SK-N-SH (cell line): Measurements from ENCODE around the gene LCOR. TPM values are rescaled to one million over a fixed set of nuclear protein-coding genes. Genes with fewer than 3 reads are reported as not detected.

Experiments
- CTCF ChIA-PET: fragments of 300-600, 350-600 bp; formaldehyde crosslinking; extraction: SDS; loops from one replicate; lab custom pipeline; 2021; lab: Yijun Ruan, JAX
- POLR2A ChIA-PET: fragments of 350-600 bp; sonication (Branson Sonifier 250); formaldehyde crosslinking; extraction: SDS; loops from one replicate; lab custom pipeline; 2020; ENCODE audit warnings: antibody characterized with exemption, inconsistent platforms; lab: Yijun Ruan, JAX
- DNase-seq: peaks from one replicate; pipeline ENCODE4 v3.0.0; 2012
- H2AFZ ChIP-seq: fragments of 200-600 bp; sonication (generic); 2 replicates; pipeline ENCODE4 v1.8.1; 2016; ENCODE audit warnings: antibody characterized with exemption, mild to moderate bottlenecking, low read depth
- H3F3A ChIP-seq: fragments of 200-600 bp; sonication (generic); replicated peaks from 2 replicates; pipeline ENCODE3; 2016; ENCODE audit warnings: antibody characterized with exemption, mild to moderate bottlenecking; ENCODE audit not compliant: insufficient read depth
- H3K27ac ChIP-seq, 2 experiments: fragments of 200-500 bp in 1 of 2; fragments of 200-600 bp in 1 of 2; sonication (Bioruptor generic) in 1 of 2; sonication (generic), shearing (Covaris generic) in 1 of 2; 2 replicates each; pipeline versions ENCODE4 v1.5.1 to v1.6.1; 2014 to 2016; ENCODE audit warnings: low read depth in 2 of 2, inconsistent platforms in 1 of 2, low read length in 1 of 2, mild to moderate bottlenecking in 1 of 2, mixed read lengths in 1 of 2
- H3K27me3 ChIP-seq: fragments of 200-600 bp; sonication (generic), shearing (Covaris generic); 2 replicates; pipeline ENCODE4 v1.6.1; 2016; ENCODE audit warnings: mixed run types; ENCODE audit not compliant: insufficient read depth
- H3K36me3 ChIP-seq, 2 experiments: fragments of 200-500 bp in 1 of 2; fragments of 200-600 bp in 1 of 2; sonication (Bioruptor generic) in 1 of 2; sonication (generic) in 1 of 2; replicated peaks in 1 of 2; 2 replicates each; pipeline versions ENCODE3 to v1.5.1; 2014 to 2016; ENCODE audit warnings: low read length in 1 of 2, mild to moderate bottlenecking in 1 of 2; ENCODE audit not compliant: insufficient read depth in 2 of 2, control insufficient read depth in 1 of 2
- H3K4me1 ChIP-seq, 2 experiments: fragments of 200-500 bp in 1 of 2; fragments of 200-600 bp in 1 of 2; sonication (Bioruptor generic) in 1 of 2; sonication (generic), shearing (Covaris generic) in 1 of 2; 2 replicates each; pipeline versions ENCODE4 v1.5.1 to v1.6.1; 2014 to 2016; ENCODE audit warnings: low read depth in 1 of 2, low read length in 1 of 2, mixed run types in 1 of 2; ENCODE audit not compliant: insufficient read depth in 2 of 2, control insufficient read depth in 1 of 2
- H3K4me2 ChIP-seq: fragments of 200-600 bp; sonication (generic), shearing (Covaris generic); 2 replicates; pipeline ENCODE4 v1.6.1; 2017; ENCODE audit warnings: mixed run types
- H3K4me3 ChIP-seq, 2 experiments: fragments of 200-500 bp in 1 of 2; fragments of 200-600 bp in 1 of 2; sonication (Bioruptor generic) in 1 of 2; sonication (generic), shearing (Covaris generic) in 1 of 2; 2 replicates each; pipeline versions ENCODE4 v1.5.1 to v1.8.1; 2014 to 2016; ENCODE audit warnings: low read depth in 2 of 2, inconsistent platforms in 1 of 2, low read length in 1 of 2, mild to moderate bottlenecking in 1 of 2, mixed read lengths in 1 of 2, moderate library complexity in 1 of 2
- H3K79me2 ChIP-seq: fragments of 200-600 bp; sonication (generic); 2 replicates; pipeline ENCODE4 v1.8.1; 2017; ENCODE audit warnings: mild to moderate bottlenecking; ENCODE audit not compliant: insufficient read depth
- H3K9ac ChIP-seq: fragments of 200-600 bp; sonication (generic); 2 replicates; pipeline ENCODE4 v1.6.1; 2017; ENCODE audit warnings: mixed run types
- H3K9me2 ChIP-seq: fragments of 200-600 bp; sonication (generic); 2 replicates; pipeline ENCODE4 v1.6.1; 2017; ENCODE audit warnings: mixed run types
- H3K9me3 ChIP-seq: fragments of 200-600 bp; sonication (generic); 2 replicates; pipeline ENCODE4 v1.6.1; 2017; ENCODE audit warnings: mixed run types, mild to moderate bottlenecking, moderate library complexity
- H4K20me1 ChIP-seq: fragments of 200-600 bp; sonication (generic); 2 replicates; pipeline ENCODE4 v1.6.1; 2017; ENCODE audit warnings: mild to moderate bottlenecking, mixed run types; ENCODE audit not compliant: insufficient read depth
- EZH2phosphoT487 ChIP-seq: fragments of 200-600 bp; sonication (generic); IDR thresholded peaks from 2 replicates; pipeline ENCODE4 v1.6.1; 2017; ENCODE audit warnings: low read depth, mixed run types, mild to moderate bottlenecking, antibody characterized with exemption, moderate library complexity, borderline replicate concordance
- GATA2 ChIP-seq: sonication (generic); formaldehyde crosslinking; IDR thresholded peaks from 2 replicates; pipeline ENCODE4 v1.5.0; 2020; ENCODE audit warnings: mild to moderate bottlenecking, missing genetic modification reagents
- MEF2A ChIP-seq: IDR thresholded peaks from 2 replicates; pipeline ENCODE4 v1.4.0; 2012; ENCODE audit warnings: low read depth, borderline replicate concordance
- POLR2AphosphoS5 ChIP-seq: IDR thresholded peaks from 2 replicates; pipeline ENCODE4 v1.6.1; 2012; ENCODE audit warnings: low read depth, low read length
- RAD21 ChIP-seq: IDR thresholded peaks from 2 replicates; pipeline ENCODE4 v1.6.1; 2012; ENCODE audit warnings: mild to moderate bottlenecking, low read length
- RXRA ChIP-seq: IDR thresholded peaks from 2 replicates; pipeline ENCODE4 v1.4.0; 2012; ENCODE audit warnings: low read depth, mild to moderate bottlenecking, borderline replicate concordance
- TCF12 ChIP-seq: IDR thresholded peaks from 2 replicates; pipeline ENCODE4 v1.4.0; 2012
- WGBS: methylation state at CpG from one replicate; pipeline ENCODE4 v1.1.6; 2017; ENCODE audit warnings: low lambda C conversion rate; 5-methylcytosine and 5-hydroxymethylcytosine counted together
- polyA plus RNA-seq, 3 experiments: library from polyadenylated mRNA; depleted of rRNA; stranded (reverse); fragments of >200 nt; gene quantifications; 2 replicates each; pipeline ENCODE4 v1.2.3, GENCODE V29; 2012
- TF ChIP-seq, protein P1 (sequence below): IDR thresholded peaks from 2 replicates; pipeline ENCODE4 v1.6.1; 2012; ENCODE audit warnings: mild to moderate bottlenecking, low read depth, low read length, moderate library complexity
- TF ChIP-seq, protein P2 (sequence below): IDR thresholded peaks from 2 replicates; pipeline ENCODE4; 2012
- TF ChIP-seq, protein P3 (sequence below): IDR thresholded peaks from 2 replicates; pipeline ENCODE4 v1.4.0; 2012; ENCODE audit warnings: low read depth, borderline replicate concordance
- TF ChIP-seq, protein P4 (sequence below): fragments of 150-350 bp; IDR thresholded peaks from 2 replicates; pipeline ENCODE4 v1.6.1; 2016; ENCODE audit warnings: mild to moderate bottlenecking, low read depth, low read length
- TF ChIP-seq, protein P5 (sequence below): fragments of 150-350 bp; IDR thresholded peaks from 2 replicates; pipeline ENCODE4 v1.6.1; 2017; ENCODE audit warnings: antibody characterized with exemption, low read length, low read depth, borderline replicate concordance

The LCOR gene
- polyA plus RNA-seq, 1 of the 3 experiments (the other 2 are of a cell fraction): 1.9 TPM

DNA sequence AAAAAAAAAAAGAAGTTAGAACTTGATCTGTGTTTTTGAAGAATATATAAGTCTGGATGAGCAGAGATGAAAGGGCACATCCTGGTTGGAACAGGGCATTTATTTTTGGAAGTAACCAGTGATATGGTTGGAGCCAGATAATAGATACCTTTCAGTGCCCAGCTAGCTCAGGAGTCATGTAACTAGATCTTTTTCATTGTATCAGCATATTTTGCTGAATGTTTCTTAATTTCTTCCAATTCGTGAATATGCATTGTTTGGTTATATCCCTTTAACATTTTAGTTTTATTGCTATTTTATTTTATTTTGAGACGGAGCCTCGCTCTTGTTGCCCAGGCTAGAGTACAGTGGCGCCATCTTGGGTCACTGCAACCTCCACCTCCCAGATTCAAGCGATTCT lies 81.8 kb downstream of the LCOR start:
- Histone ChIP-seq H3K9me3 (no peaks in the 10 kb centered on the region), H3K4me3 (no peak overlapping the region), H3K4me1 (no peaks in the 10 kb centered on the region), H3K9me2 (no peaks in the 10 kb centered on the region), H3F3A (peaks cover 8% of the 10 kb centered on the region), H4K20me1 (peaks cover 16% of the 10 kb centered on the region; the same call in 1 of the 2 replicates), H3K27me3 (no peaks in the 10 kb centered on the region), H3K79me2 (peaks cover 70% of the 10 kb centered on the region), H3K27ac (no peak overlapping the region), H3K9ac (no peak overlapping the region), H2AFZ (no peak overlapping the region), H3K36me3 (peaks cover 0 to 22% of the 10 kb centered on the region in 2 experiments), H3K4me2 (no peak overlapping the region)
- 96% methylated on average over 5 of the region's 5 CpGs for WGBS
- ChIA-PET POLR2A (no interaction called here), CTCF (interaction anchor here (0.7 kb wide), 1 partner anchor 296 kb away, joined by 4 read pairs; no protein-coding TSS in a partner anchor)
- no peak for DNase-seq
- no peak for TF ChIP-seq POLR2AphosphoS5
- TF ChIP-seq, protein P1, sequence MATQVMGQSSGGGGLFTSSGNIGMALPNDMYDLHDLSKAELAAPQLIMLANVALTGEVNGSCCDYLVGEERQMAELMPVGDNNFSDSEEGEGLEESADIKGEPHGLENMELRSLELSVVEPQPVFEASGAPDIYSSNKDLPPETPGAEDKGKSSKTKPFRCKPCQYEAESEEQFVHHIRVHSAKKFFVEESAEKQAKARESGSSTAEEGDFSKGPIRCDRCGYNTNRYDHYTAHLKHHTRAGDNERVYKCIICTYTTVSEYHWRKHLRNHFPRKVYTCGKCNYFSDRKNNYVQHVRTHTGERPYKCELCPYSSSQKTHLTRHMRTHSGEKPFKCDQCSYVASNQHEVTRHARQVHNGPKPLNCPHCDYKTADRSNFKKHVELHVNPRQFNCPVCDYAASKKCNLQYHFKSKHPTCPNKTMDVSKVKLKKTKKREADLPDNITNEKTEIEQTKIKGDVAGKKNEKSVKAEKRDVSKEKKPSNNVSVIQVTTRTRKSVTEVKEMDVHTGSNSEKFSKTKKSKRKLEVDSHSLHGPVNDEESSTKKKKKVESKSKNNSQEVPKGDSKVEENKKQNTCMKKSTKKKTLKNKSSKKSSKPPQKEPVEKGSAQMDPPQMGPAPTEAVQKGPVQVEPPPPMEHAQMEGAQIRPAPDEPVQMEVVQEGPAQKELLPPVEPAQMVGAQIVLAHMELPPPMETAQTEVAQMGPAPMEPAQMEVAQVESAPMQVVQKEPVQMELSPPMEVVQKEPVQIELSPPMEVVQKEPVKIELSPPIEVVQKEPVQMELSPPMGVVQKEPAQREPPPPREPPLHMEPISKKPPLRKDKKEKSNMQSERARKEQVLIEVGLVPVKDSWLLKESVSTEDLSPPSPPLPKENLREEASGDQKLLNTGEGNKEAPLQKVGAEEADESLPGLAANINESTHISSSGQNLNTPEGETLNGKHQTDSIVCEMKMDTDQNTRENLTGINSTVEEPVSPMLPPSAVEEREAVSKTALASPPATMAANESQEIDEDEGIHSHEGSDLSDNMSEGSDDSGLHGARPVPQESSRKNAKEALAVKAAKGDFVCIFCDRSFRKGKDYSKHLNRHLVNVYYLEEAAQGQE: no peak
- TF ChIP-seq EZH2phosphoT487: no peak
- TF ChIP-seq, protein P2, sequence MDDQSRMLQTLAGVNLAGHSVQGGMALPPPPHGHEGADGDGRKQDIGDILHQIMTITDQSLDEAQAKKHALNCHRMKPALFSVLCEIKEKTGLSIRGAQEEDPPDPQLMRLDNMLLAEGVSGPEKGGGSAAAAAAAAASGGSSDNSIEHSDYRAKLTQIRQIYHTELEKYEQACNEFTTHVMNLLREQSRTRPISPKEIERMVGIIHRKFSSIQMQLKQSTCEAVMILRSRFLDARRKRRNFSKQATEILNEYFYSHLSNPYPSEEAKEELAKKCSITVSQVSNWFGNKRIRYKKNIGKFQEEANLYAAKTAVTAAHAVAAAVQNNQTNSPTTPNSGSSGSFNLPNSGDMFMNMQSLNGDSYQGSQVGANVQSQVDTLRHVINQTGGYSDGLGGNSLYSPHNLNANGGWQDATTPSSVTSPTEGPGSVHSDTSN: no peak
- no peak for TF ChIP-seq MEF2A
- TF ChIP-seq, protein P3, sequence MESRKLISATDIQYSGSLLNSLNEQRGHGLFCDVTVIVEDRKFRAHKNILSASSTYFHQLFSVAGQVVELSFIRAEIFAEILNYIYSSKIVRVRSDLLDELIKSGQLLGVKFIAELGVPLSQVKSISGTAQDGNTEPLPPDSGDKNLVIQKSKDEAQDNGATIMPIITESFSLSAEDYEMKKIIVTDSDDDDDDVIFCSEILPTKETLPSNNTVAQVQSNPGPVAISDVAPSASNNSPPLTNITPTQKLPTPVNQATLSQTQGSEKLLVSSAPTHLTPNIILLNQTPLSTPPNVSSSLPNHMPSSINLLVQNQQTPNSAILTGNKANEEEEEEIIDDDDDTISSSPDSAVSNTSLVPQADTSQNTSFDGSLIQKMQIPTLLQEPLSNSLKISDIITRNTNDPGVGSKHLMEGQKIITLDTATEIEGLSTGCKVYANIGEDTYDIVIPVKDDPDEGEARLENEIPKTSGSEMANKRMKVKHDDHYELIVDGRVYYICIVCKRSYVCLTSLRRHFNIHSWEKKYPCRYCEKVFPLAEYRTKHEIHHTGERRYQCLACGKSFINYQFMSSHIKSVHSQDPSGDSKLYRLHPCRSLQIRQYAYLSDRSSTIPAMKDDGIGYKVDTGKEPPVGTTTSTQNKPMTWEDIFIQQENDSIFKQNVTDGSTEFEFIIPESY: no peak
- TF ChIP-seq, protein P4, sequence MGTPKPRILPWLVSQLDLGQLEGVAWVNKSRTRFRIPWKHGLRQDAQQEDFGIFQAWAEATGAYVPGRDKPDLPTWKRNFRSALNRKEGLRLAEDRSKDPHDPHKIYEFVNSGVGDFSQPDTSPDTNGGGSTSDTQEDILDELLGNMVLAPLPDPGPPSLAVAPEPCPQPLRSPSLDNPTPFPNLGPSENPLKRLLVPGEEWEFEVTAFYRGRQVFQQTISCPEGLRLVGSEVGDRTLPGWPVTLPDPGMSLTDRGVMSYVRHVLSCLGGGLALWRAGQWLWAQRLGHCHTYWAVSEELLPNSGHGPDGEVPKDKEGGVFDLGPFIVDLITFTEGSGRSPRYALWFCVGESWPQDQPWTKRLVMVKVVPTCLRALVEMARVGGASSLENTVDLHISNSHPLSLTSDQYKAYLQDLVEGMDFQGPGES: no peak
- TF ChIP-seq RXRA: no peak
- TF ChIP-seq, protein P5, sequence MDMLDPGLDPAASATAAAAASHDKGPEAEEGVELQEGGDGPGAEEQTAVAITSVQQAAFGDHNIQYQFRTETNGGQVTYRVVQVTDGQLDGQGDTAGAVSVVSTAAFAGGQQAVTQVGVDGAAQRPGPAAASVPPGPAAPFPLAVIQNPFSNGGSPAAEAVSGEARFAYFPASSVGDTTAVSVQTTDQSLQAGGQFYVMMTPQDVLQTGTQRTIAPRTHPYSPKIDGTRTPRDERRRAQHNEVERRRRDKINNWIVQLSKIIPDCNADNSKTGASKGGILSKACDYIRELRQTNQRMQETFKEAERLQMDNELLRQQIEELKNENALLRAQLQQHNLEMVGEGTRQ: no peak
- no peak for TF ChIP-seq GATA2
- TF ChIP-seq RAD21: no peak
- TF ChIP-seq TCF12: no peak
